GM23338 (cell line): ENCODE results near the gene TACC3. TPM values are rescaled to one million over a fixed set of nuclear protein-coding genes. Genes with fewer than 3 reads are reported as not detected.

Experiments used
- ATAC-seq: fragments of 200-7000 bp; cut with Tn5 transposase; 3 replicates; pipeline ENCODE4 v1.9.1; 2020
- DNase-seq: peaks from one replicate; pipeline ENCODE4 v3.0.0-alpha.2; 2015; ENCODE audit warnings: low spot score
- H2AFZ ChIP-seq: fragments of 200-600 bp; sonication (generic); 2 replicates; pipeline ENCODE4 v1.8.0; 2016; ENCODE audit warnings: antibody characterized with exemption, mild to moderate bottlenecking, moderate library complexity
- H3F3A ChIP-seq: fragments of 200-600 bp; sonication (generic); replicated peaks from 2 replicates; pipeline ENCODE4 v1.8.0; 2017; ENCODE audit warnings: antibody characterized with exemption, mixed run types, low read depth
- H3K27ac ChIP-seq: fragments of 200-600 bp; sonication (generic); 2 replicates; pipeline ENCODE4 v1.6.1; 2016; ENCODE audit warnings: low read depth
- H3K27me3 ChIP-seq: fragments of 200-600 bp; sonication (generic); 2 replicates; pipeline ENCODE4 v1.8.0; 2016; ENCODE audit warnings: mild to moderate bottlenecking, mixed run types, moderate library complexity; ENCODE audit not compliant: insufficient read depth
- H3K36me3 ChIP-seq: fragments of 200-600 bp; sonication (generic); 2 replicates; pipeline ENCODE4 v1.8.0; 2016; ENCODE audit warnings: mild to moderate bottlenecking; ENCODE audit not compliant: insufficient read depth
- H3K4me1 ChIP-seq: fragments of 200-600 bp; sonication (generic); 2 replicates; pipeline ENCODE4 v1.8.0; 2016; ENCODE audit warnings: mild to moderate bottlenecking, moderate library complexity; ENCODE audit not compliant: insufficient read depth
- H3K4me2 ChIP-seq: fragments of 200-600 bp; sonication (generic); 2 replicates; pipeline ENCODE4 v1.7.1; 2017; ENCODE audit warnings: mixed run types
- H3K4me3 ChIP-seq: fragments of 200-600 bp; sonication (generic); 2 replicates; pipeline ENCODE4 v1.6.1; 2016; ENCODE audit warnings: mixed run types
- H3K79me2 ChIP-seq: fragments of 200-600 bp; sonication (generic); replicated peaks from 2 replicates; pipeline ENCODE4 v1.8.0; 2017; ENCODE audit warnings: mild to moderate bottlenecking; ENCODE audit not compliant: insufficient read depth
- H3K9me2 ChIP-seq: fragments of 200-600 bp; sonication (generic); 2 replicates; pipeline ENCODE4 v1.8.0; 2017; ENCODE audit not compliant: insufficient read depth
- H4K20me1 ChIP-seq: fragments of 200-600 bp; sonication (generic); replicated peaks from 2 replicates; pipeline ENCODE4 v1.8.0; 2017; ENCODE audit warnings: mild to moderate bottlenecking; ENCODE audit not compliant: insufficient read depth
- H3K27ac Mint-ChIP-seq: 2 replicates; pipeline ENCODE4 v1.8.0; 2020; ENCODE audit warnings: inconsistent platforms, mild to moderate bottlenecking, moderate library complexity, mixed read lengths
- H3K27me3 Mint-ChIP-seq: 3 replicates; pipeline ENCODE4 v1.8.0; 2022; ENCODE audit warnings: low read depth, mild to moderate bottlenecking, moderate library complexity, mixed read lengths, inconsistent platforms; ENCODE audit not compliant: insufficient read depth, poor library complexity
- H3K36me3 Mint-ChIP-seq: 3 replicates; pipeline ENCODE4 v1.8.0; 2021; ENCODE audit warnings: low read depth, mild to moderate bottlenecking, inconsistent platforms, moderate library complexity, mixed read lengths
- H3K4me1 Mint-ChIP-seq: 3 replicates; pipeline ENCODE4 v1.8.0; 2020; ENCODE audit warnings: mild to moderate bottlenecking, inconsistent platforms, mixed read lengths
- H3K4me3 Mint-ChIP-seq: 3 replicates; pipeline ENCODE4 v1.8.0; 2021; ENCODE audit warnings: moderate library complexity, mild to moderate bottlenecking, inconsistent platforms, mixed read lengths
- H3K9me3 Mint-ChIP-seq: 3 replicates; pipeline ENCODE4 v1.8.0; 2020; ENCODE audit warnings: moderate library complexity, mild to moderate bottlenecking, inconsistent platforms, mixed read lengths
- CREB1 ChIP-seq: fragments of 250-450 bp; sonication (Bioruptor Pico); IDR thresholded peaks from 2 replicates; pipeline ENCODE4 v1.5.0; 2020; ENCODE audit warnings: low read depth, mild to moderate bottlenecking, moderate library complexity
- EZH2 ChIP-seq: fragments of 200-600 bp; sonication (generic); IDR thresholded peaks from one replicate; pipeline ENCODE4 v1.8.0; 2017; ENCODE audit warnings: antibody characterized with exemption, mild to moderate bottlenecking, low read depth; ENCODE audit not compliant: unreplicated experiment
- EZH2phosphoT487 ChIP-seq: fragments of 200-600 bp; sonication (generic); IDR thresholded peaks from one replicate; pipeline ENCODE4 v1.8.1; 2018; ENCODE audit warnings: antibody characterized with exemption; ENCODE audit not compliant: unreplicated experiment
- JUNB ChIP-seq: IDR thresholded peaks from one replicate; pipeline ENCODE4 v1.6.1; 2016; ENCODE audit warnings: antibody characterized with exemption; ENCODE audit not compliant: unreplicated experiment
- NANOG ChIP-seq: IDR thresholded peaks from 2 replicates; pipeline ENCODE4 v1.6.1; 2016; ENCODE audit warnings: antibody characterized with exemption, borderline replicate concordance
- POLR2AphosphoS5 ChIP-seq: IDR thresholded peaks from 2 replicates; pipeline ENCODE4 v1.6.1; 2016; ENCODE audit warnings: antibody characterized with exemption, low read depth
- STAT1 ChIP-seq: IDR thresholded peaks from one replicate; pipeline ENCODE4 v1.6.1; 2016; ENCODE audit warnings: antibody characterized with exemption; ENCODE audit not compliant: unreplicated experiment
- ZNF114 ChIP-seq: fragments of 250-450 bp; sonication (Bioruptor Pico); IDR thresholded peaks from 2 replicates; pipeline ENCODE4 v1.5.0; 2020; ENCODE audit warnings: mild to moderate bottlenecking, moderate library complexity
- ZNF331 ChIP-seq: fragments of 250-450 bp; sonication (Bioruptor Pico); IDR thresholded peaks from 2 replicates; pipeline ENCODE4 v1.5.0; 2020; ENCODE audit warnings: low read depth, mild to moderate bottlenecking, moderate library complexity
- polyA plus RNA-seq: library from polyadenylated mRNA; unstranded; fragments of >200 nt; fragmentation: Nextera tagmentation; extraction: Ambion mirVana; gene quantifications from 2 replicates; pipeline ENCODE4 v1.2.1, GENCODE V29; 2016
- total RNA-seq: library from RNA; depleted of rRNA; stranded (reverse); fragments of >200 nt; shearing (Covaris generic); gene quantifications from 2 replicates; pipeline ENCODE4 v1.2.3, GENCODE V29; 2014
- TF ChIP-seq, protein P1 (sequence below): IDR thresholded peaks from one replicate; pipeline ENCODE4 v1.6.1; 2018; ENCODE audit warnings: antibody characterized with exemption; ENCODE audit not compliant: unreplicated experiment
- TF ChIP-seq, protein P2 (sequence below): IDR thresholded peaks from 2 replicates; pipeline ENCODE4 v1.6.1; 2016; ENCODE audit warnings: antibody characterized with exemption
- TF ChIP-seq, protein P3 (sequence below), 2 experiments: fragments of 200-600 bp in 1 of 2; sonication (generic) in 1 of 2; conservative IDR thresholded peaks; 2 replicates each; pipeline versions ENCODE4 v1.5.1 to v1.6.1; 2016 to 2017; ENCODE audit warnings: antibody characterized with exemption in 2 of 2, low read depth in 2 of 2, mild to moderate bottlenecking in 2 of 2, moderate library complexity in 1 of 2
- TF ChIP-seq, protein P4 (sequence below): fragments of 250-450 bp; sonication (Bioruptor Pico); IDR thresholded peaks from 2 replicates; pipeline ENCODE4 v1.5.0; 2020; ENCODE audit warnings: mild to moderate bottlenecking, moderate library complexity

The TACC3 gene
- total and polyA plus RNA-seq, 2 experiments from 2014 or later, result 120 TPM

DNA sequence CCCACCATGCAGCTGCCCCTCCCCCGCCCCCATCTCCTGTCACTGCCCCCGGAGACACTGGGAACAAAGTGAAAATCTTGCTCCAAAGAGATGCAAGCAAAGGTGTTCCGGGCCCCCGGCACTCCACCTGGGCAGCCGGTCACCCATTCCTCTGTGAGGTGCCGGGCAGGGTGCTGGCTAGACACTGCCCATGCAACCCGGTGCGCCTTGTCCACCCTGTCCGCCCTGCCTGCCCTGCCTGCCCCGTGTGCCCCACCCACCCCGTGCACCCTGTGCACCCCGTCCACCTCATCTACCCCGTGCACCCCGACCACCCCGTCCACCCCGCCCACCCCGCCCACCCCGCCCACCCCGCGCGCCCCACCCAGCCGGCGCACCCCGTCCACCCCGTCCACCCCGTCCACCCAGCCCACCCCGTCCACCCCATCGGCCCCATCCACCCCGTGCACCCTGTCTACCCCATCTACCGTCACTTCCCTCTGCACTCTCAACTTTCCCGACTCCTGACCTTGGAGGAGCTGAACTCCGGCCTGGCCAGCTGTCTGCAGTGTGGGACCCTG lies 39.9 kb downstream of the TACC3 start:
- Histone ChIP-seq H3K27me3 (no peaks in the 10 kb centered on the region), H3K4me1 (peaks cover 11% of the 10 kb centered on the region; the same call in 1 of the 2 replicates), H3K36me3 (no peaks in the 10 kb centered on the region), H3K4me2 (no peak overlapping the region), H3K4me3 (no peak overlapping the region), H3K9me2 (no peaks in the 10 kb centered on the region), H3K79me2 (no peaks in the 10 kb centered on the region), H4K20me1 (no peaks in the 10 kb centered on the region), H3F3A (no peaks in the 10 kb centered on the region), H2AFZ (no peak overlapping the region), H3K27ac (no peak overlapping the region)
- Mint-ChIP-seq H3K4me1 (peaks cover 9% of the 10 kb centered on the region), H3K36me3 (no peaks in the 10 kb centered on the region), H3K9me3 (no peaks in the 10 kb centered on the region; the same call in 2 of the 3 replicates), H3K4me3 (no peak overlapping the region), H3K27me3 (peaks cover 14% of the 10 kb centered on the region), H3K27ac (no peak overlapping the region)
- no peak for DNase-seq
- no peak for ATAC-seq
- TF ChIP-seq ZNF114, result no peak
- TF ChIP-seq CREB1, result no peak
- no peak for TF ChIP-seq EZH2phosphoT487
- TF ChIP-seq, protein P1, sequence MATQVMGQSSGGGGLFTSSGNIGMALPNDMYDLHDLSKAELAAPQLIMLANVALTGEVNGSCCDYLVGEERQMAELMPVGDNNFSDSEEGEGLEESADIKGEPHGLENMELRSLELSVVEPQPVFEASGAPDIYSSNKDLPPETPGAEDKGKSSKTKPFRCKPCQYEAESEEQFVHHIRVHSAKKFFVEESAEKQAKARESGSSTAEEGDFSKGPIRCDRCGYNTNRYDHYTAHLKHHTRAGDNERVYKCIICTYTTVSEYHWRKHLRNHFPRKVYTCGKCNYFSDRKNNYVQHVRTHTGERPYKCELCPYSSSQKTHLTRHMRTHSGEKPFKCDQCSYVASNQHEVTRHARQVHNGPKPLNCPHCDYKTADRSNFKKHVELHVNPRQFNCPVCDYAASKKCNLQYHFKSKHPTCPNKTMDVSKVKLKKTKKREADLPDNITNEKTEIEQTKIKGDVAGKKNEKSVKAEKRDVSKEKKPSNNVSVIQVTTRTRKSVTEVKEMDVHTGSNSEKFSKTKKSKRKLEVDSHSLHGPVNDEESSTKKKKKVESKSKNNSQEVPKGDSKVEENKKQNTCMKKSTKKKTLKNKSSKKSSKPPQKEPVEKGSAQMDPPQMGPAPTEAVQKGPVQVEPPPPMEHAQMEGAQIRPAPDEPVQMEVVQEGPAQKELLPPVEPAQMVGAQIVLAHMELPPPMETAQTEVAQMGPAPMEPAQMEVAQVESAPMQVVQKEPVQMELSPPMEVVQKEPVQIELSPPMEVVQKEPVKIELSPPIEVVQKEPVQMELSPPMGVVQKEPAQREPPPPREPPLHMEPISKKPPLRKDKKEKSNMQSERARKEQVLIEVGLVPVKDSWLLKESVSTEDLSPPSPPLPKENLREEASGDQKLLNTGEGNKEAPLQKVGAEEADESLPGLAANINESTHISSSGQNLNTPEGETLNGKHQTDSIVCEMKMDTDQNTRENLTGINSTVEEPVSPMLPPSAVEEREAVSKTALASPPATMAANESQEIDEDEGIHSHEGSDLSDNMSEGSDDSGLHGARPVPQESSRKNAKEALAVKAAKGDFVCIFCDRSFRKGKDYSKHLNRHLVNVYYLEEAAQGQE, result no peak
- TF ChIP-seq, protein P2, sequence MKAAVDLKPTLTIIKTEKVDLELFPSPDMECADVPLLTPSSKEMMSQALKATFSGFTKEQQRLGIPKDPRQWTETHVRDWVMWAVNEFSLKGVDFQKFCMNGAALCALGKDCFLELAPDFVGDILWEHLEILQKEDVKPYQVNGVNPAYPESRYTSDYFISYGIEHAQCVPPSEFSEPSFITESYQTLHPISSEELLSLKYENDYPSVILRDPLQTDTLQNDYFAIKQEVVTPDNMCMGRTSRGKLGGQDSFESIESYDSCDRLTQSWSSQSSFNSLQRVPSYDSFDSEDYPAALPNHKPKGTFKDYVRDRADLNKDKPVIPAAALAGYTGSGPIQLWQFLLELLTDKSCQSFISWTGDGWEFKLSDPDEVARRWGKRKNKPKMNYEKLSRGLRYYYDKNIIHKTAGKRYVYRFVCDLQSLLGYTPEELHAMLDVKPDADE, result no peak
- TF ChIP-seq NANOG, result no peak
- TF ChIP-seq STAT1, result no peak
- no peak for TF ChIP-seq POLR2AphosphoS5
- TF ChIP-seq JUNB, result no peak
- no peak for TF ChIP-seq ZNF331 (CRISPR knock-in tag)
- no peak for TF ChIP-seq EZH2
- TF ChIP-seq, protein P3, sequence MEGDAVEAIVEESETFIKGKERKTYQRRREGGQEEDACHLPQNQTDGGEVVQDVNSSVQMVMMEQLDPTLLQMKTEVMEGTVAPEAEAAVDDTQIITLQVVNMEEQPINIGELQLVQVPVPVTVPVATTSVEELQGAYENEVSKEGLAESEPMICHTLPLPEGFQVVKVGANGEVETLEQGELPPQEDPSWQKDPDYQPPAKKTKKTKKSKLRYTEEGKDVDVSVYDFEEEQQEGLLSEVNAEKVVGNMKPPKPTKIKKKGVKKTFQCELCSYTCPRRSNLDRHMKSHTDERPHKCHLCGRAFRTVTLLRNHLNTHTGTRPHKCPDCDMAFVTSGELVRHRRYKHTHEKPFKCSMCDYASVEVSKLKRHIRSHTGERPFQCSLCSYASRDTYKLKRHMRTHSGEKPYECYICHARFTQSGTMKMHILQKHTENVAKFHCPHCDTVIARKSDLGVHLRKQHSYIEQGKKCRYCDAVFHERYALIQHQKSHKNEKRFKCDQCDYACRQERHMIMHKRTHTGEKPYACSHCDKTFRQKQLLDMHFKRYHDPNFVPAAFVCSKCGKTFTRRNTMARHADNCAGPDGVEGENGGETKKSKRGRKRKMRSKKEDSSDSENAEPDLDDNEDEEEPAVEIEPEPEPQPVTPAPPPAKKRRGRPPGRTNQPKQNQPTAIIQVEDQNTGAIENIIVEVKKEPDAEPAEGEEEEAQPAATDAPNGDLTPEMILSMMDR (conservative IDR thresholded peaks at IDR 0.05; ENCODE audit: low read depth in 2 of 2), result no peak
- TF ChIP-seq, protein P4, sequence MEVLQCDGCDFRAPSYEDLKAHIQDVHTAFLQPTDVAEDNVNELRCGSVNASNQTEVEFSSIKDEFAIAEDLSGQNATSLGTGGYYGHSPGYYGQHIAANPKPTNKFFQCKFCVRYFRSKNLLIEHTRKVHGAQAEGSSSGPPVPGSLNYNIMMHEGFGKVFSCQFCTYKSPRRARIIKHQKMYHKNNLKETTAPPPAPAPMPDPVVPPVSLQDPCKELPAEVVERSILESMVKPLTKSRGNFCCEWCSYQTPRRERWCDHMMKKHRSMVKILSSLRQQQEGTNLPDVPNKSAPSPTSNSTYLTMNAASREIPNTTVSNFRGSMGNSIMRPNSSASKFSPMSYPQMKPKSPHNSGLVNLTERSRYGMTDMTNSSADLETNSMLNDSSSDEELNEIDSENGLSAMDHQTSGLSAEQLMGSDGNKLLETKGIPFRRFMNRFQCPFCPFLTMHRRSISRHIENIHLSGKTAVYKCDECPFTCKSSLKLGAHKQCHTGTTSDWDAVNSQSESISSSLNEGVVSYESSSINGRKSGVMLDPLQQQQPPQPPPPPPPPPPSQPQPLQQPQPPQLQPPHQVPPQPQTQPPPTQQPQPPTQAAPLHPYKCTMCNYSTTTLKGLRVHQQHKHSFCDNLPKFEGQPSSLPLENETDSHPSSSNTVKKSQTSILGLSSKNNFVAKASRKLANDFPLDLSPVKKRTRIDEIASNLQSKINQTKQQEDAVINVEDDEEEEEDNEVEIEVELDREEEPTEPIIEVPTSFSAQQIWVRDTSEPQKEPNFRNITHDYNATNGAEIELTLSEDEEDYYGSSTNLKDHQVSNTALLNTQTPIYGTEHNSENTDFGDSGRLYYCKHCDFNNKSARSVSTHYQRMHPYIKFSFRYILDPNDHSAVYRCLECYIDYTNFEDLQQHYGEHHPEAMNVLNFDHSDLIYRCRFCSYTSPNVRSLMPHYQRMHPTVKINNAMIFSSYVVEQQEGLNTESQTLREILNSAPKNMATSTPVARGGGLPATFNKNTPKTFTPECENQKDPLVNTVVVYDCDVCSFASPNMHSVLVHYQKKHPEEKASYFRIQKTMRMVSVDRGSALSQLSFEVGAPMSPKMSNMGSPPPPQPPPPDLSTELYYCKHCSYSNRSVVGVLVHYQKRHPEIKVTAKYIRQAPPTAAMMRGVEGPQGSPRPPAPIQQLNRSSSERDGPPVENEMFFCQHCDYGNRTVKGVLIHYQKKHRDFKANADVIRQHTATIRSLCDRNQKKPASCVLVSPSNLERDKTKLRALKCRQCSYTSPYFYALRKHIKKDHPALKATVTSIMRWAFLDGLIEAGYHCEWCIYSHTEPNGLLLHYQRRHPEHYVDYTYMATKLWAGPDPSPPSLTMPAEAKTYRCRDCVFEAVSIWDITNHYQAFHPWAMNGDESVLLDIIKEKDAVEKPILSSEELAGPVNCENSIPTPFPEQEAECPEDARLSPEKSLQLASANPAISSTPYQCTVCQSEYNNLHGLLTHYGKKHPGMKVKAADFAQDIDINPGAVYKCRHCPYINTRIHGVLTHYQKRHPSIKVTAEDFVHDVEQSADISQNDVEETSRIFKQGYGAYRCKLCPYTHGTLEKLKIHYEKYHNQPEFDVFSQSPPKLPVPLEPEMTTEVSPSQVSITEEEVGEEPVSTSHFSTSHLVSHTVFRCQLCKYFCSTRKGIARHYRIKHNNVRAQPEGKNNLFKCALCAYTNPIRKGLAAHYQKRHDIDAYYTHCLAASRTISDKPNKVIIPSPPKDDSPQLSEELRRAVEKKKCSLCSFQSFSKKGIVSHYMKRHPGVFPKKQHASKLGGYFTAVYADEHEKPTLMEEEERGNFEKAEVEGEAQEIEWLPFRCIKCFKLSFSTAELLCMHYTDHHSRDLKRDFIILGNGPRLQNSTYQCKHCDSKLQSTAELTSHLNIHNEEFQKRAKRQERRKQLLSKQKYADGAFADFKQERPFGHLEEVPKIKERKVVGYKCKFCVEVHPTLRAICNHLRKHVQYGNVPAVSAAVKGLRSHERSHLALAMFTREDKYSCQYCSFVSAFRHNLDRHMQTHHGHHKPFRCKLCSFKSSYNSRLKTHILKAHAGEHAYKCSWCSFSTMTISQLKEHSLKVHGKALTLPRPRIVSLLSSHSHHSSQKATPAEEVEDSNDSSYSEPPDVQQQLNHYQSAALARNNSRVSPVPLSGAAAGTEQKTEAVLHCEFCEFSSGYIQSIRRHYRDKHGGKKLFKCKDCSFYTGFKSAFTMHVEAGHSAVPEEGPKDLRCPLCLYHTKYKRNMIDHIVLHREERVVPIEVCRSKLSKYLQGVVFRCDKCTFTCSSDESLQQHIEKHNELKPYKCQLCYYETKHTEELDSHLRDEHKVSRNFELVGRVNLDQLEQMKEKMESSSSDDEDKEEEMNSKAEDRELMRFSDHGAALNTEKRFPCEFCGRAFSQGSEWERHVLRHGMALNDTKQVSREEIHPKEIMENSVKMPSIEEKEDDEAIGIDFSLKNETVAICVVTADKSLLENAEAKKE (CRISPR knock-in tag), result no peak
